H1 (cell line): Measurements from ENCODE around the gene CMTM1. TPM values are rescaled to one million over a fixed set of nuclear protein-coding genes. Genes with fewer than 3 reads are reported as not detected.

Experiments
- CTCF ChIA-PET: fragments of 300-600 bp; sonication (Branson Sonifier 250); formaldehyde crosslinking; loops from one replicate; lab custom pipeline; 2021; ENCODE audit not compliant: partially characterized antibody; lab: Charles Lee
- POLR2A ChIA-PET: fragments of 300-600 bp; sonication (Branson Sonifier 250); formaldehyde crosslinking; loops from one replicate; lab custom pipeline; 2021; ENCODE audit warnings: inconsistent platforms; ENCODE audit not compliant: partially characterized antibody; lab: Charles Lee
- DNase-seq, 2 experiments: peaks; one replicate each; pipeline versions ENCODE4 v3.0.0 to v3.0.0-alpha.2; 2010 to 2022; ENCODE audit warnings: low spot score in 2 of 2, low read depth in 1 of 2, mixed read lengths in 1 of 2
- FAIRE-seq: peaks from 2 replicates; lab custom pipeline; 2011; peaks lifted over from hg19 to GRCh38; lab: Jason Lieb, UNC
- H2AFZ ChIP-seq: 2 replicates; pipeline ENCODE4 v1.8.1; 2012; ENCODE audit warnings: low read length, inconsistent platforms
- H2AK5ac ChIP-seq: 2 replicates; pipeline ENCODE4 v1.6.1; 2013; ENCODE audit warnings: low read depth, low read length
- H2BK120ac ChIP-seq: replicated peaks from 2 replicates; pipeline ENCODE3; 2013; ENCODE audit warnings: low read depth, low read length, inconsistent platforms
- H2BK12ac ChIP-seq: 2 replicates; pipeline ENCODE4 v1.6.1; 2013; ENCODE audit warnings: low read depth, low read length
- H2BK15ac ChIP-seq: 2 replicates; pipeline ENCODE4 v1.6.1; 2013; ENCODE audit warnings: low read length
- H2BK20ac ChIP-seq: 2 replicates; pipeline ENCODE4 v1.6.1; 2013; ENCODE audit warnings: low read length
- H2BK5ac ChIP-seq: 2 replicates; pipeline ENCODE4 v1.6.1; 2013; ENCODE audit warnings: low read depth, low read length
- H3K14ac ChIP-seq: 2 replicates; pipeline ENCODE4 v1.6.1; 2013; ENCODE audit warnings: inconsistent platforms; ENCODE audit not compliant: insufficient read length
- H3K18ac ChIP-seq: 2 replicates; pipeline ENCODE4 v1.6.1; 2013; ENCODE audit warnings: low read length; ENCODE audit errors: extremely low read depth
- H3K23ac ChIP-seq: 2 replicates; pipeline ENCODE4 v1.6.1; 2013; ENCODE audit warnings: inconsistent platforms; ENCODE audit not compliant: insufficient read length
- H3K23me2 ChIP-seq: 2 replicates; pipeline ENCODE4 v1.6.1; 2013; ENCODE audit warnings: low read depth, low read length
- H3K27ac ChIP-seq: 2 replicates; pipeline ENCODE4 v1.6.1; 2011; ENCODE audit warnings: low read depth, low read length, inconsistent platforms
- H3K27me3 ChIP-seq, 4 experiments: replicated peaks in 1 of 4; 1 replicate in 1 of 4; 2 replicates in 3 of 4; pipeline versions ENCODE4 v1.6.1 to v1.8.1; 2011 to 2013; ENCODE audit warnings: low read length in 3 of 4, mild to moderate bottlenecking in 3 of 4, inconsistent platforms in 2 of 4, mixed read lengths in 2 of 4, moderate library complexity in 1 of 4; ENCODE audit not compliant: control insufficient read depth in 3 of 4, insufficient read depth in 3 of 4; ENCODE audit errors: extremely low read depth in 1 of 4
- H3K36me3 ChIP-seq, 4 experiments: 2 replicates each; pipeline versions ENCODE4 v1.6.1 to v1.8.1; 2011 to 2013; ENCODE audit warnings: mild to moderate bottlenecking in 4 of 4, low read length in 3 of 4, moderate library complexity in 2 of 4, control low read depth in 1 of 4, inconsistent platforms in 1 of 4; ENCODE audit not compliant: insufficient read depth in 4 of 4, control insufficient read depth in 2 of 4
- H3K4ac ChIP-seq: replicated peaks from 2 replicates; pipeline ENCODE3; 2013; ENCODE audit warnings: low read length, low read depth, mixed read lengths, inconsistent platforms; ENCODE audit not compliant: insufficient read length
- H3K4me1 ChIP-seq, 4 experiments: replicated peaks in 1 of 4; 1 replicate in 1 of 4; 2 replicates in 3 of 4; pipeline versions ENCODE4 v1.6.1 to v1.8.1; 2011 to 2013; ENCODE audit warnings: low read length in 3 of 4, inconsistent platforms in 2 of 4, mixed read lengths in 1 of 4; ENCODE audit not compliant: insufficient read depth in 4 of 4, control insufficient read depth in 3 of 4
- H3K4me2 ChIP-seq, 2 experiments: 2 replicates each; pipeline versions ENCODE4 v1.6.1 to v1.8.1; 2011 to 2013; ENCODE audit warnings: low read depth in 2 of 2, low read length in 2 of 2, control low read depth in 1 of 2, inconsistent platforms in 1 of 2, mild to moderate bottlenecking in 1 of 2; ENCODE audit not compliant: insufficient read depth in 1 of 2
- H3K4me3 ChIP-seq, 4 experiments: fragments of 200-600, 300-600 bp in 1 of 4; sonication (generic), shearing (Covaris generic), sonication (Bioruptor Twin) in 1 of 4; 2 replicates each; pipeline versions ENCODE4 v1.5.1 to v1.8.1; 2011 to 2016; ENCODE audit warnings: low read length in 4 of 4, low read depth in 3 of 4, control low read depth in 2 of 4, inconsistent platforms in 2 of 4, mild to moderate bottlenecking in 2 of 4, mixed read lengths in 1 of 4, moderate library complexity in 1 of 4; ENCODE audit not compliant: insufficient read depth in 2 of 4; ENCODE audit errors: extremely low read depth in 1 of 4
- H3K56ac ChIP-seq: replicated peaks from 2 replicates; pipeline ENCODE3; 2013; ENCODE audit warnings: low read depth, mild to moderate bottlenecking, mixed read lengths, low read length, inconsistent platforms; ENCODE audit not compliant: insufficient read length
- H3K79me1 ChIP-seq: 2 replicates; pipeline ENCODE4 v1.6.1; 2013; ENCODE audit warnings: low read depth, low read length, control low read depth
- H3K79me2 ChIP-seq, 2 experiments: 2 replicates each; pipeline versions ENCODE4 v1.6.1 to v1.8.1; 2012 to 2013; ENCODE audit warnings: low read length in 2 of 2, mild to moderate bottlenecking in 2 of 2, inconsistent platforms in 1 of 2; ENCODE audit not compliant: insufficient read depth in 2 of 2, control insufficient read depth in 1 of 2
- H3K9ac ChIP-seq, 4 experiments: replicated peaks in 1 of 4; 1 replicate in 1 of 4; 2 replicates in 3 of 4; pipeline versions ENCODE4 v1.6.1 to v1.8.1; 2011 to 2013; ENCODE audit warnings: low read depth in 3 of 4, low read length in 3 of 4, control low read depth in 2 of 4, mild to moderate bottlenecking in 2 of 4, moderate library complexity in 2 of 4, inconsistent platforms in 1 of 4; ENCODE audit errors: extremely low read depth in 1 of 4
- H3K9me3 ChIP-seq, 2 experiments: 2 replicates each; pipeline versions ENCODE4 v1.6.1 to v1.8.1; 2012 to 2013; ENCODE audit warnings: mild to moderate bottlenecking in 2 of 2, moderate library complexity in 2 of 2, control low read depth in 1 of 2, inconsistent platforms in 1 of 2, low read depth in 1 of 2, low read length in 1 of 2, mixed read lengths in 1 of 2; ENCODE audit not compliant: insufficient read depth in 2 of 2
- H4K20me1 ChIP-seq, 2 experiments: replicated peaks in 1 of 2; 2 replicates each; pipeline versions ENCODE3 to v1.8.1; 2011 to 2013; ENCODE audit warnings: inconsistent platforms in 2 of 2, low read length in 2 of 2, mild to moderate bottlenecking in 1 of 2; ENCODE audit not compliant: insufficient read depth in 2 of 2, control insufficient read depth in 1 of 2
- H4K5ac ChIP-seq: 2 replicates; pipeline ENCODE4 v1.6.1; 2013; ENCODE audit warnings: low read length, low read depth, mixed read lengths, inconsistent platforms; ENCODE audit not compliant: insufficient read length
- H4K8ac ChIP-seq: 2 replicates; pipeline ENCODE4 v1.8.0; 2013; ENCODE audit warnings: mild to moderate bottlenecking, moderate library complexity, low read length, inconsistent platforms; ENCODE audit not compliant: insufficient read depth; ENCODE audit errors: extremely low read depth
- H4K91ac ChIP-seq: replicated peaks from 2 replicates; pipeline ENCODE3; 2013; ENCODE audit warnings: low read length, mixed read lengths, inconsistent platforms; ENCODE audit not compliant: insufficient read length
- CEBPB ChIP-seq: IDR thresholded peaks from 2 replicates; pipeline ENCODE4 v1.6.1; 2012; ENCODE audit warnings: low read depth, low read length
- GTF2F1 ChIP-seq: IDR thresholded peaks from 2 replicates; pipeline ENCODE4 v1.6.1; 2012; ENCODE audit warnings: low read depth, low read length, improper control_type of control experiment, borderline replicate concordance
- NRF1 ChIP-seq: IDR thresholded peaks from 2 replicates; pipeline ENCODE4 v1.6.1; 2011; ENCODE audit warnings: mild to moderate bottlenecking, low read depth, low read length, improper control_type of control experiment
- PHF8 ChIP-seq: fragments of 200-600 bp; sonication (generic); conservative IDR thresholded peaks from 2 replicates; pipeline ENCODE4 v1.7.1; 2012; ENCODE audit warnings: low read depth, mild to moderate bottlenecking, inconsistent platforms, low read length, moderate library complexity
- RNF2 ChIP-seq: fragments of 200-900, 300-1000 bp; sonication (generic); IDR thresholded peaks from 2 replicates; pipeline ENCODE4 v1.7.1; 2016; ENCODE audit warnings: borderline replicate concordance, low read depth, mild to moderate bottlenecking, antibody characterized with exemption, low read length; ENCODE audit not compliant: poor library complexity, severe bottlenecking; ENCODE audit errors: missing control alignments
- SIX5 ChIP-seq: IDR thresholded peaks from 2 replicates; pipeline ENCODE4 v1.6.1; 2011; ENCODE audit warnings: mild to moderate bottlenecking, low read depth, low read length
- SP4 ChIP-seq: IDR thresholded peaks from 2 replicates; pipeline ENCODE4 v1.6.1; 2012; ENCODE audit warnings: low read length, inconsistent platforms
- ZNF274 ChIP-seq: IDR thresholded peaks from 2 replicates; pipeline ENCODE4 v1.7.0; 2012; ENCODE audit warnings: low read length, borderline replicate concordance; ENCODE audit errors: extremely low read depth
- WGBS, 2 experiments: shearing (Covaris generic) in 1 of 2; methylation state at CpG; one replicate each; pipeline versions ENCODE4 v1.1.6 to v1.1.7; 2013 to 2015; ENCODE audit warnings: low lambda C conversion rate in 2 of 2, mixed read lengths in 2 of 2, inconsistent platforms in 1 of 2, low coverage in 1 of 2, missing lambda C conversion rate in 1 of 2; ENCODE audit not compliant: insufficient replicate concordance in 2 of 2, insufficient coverage in 1 of 2, insufficient read length in 1 of 2; ENCODE audit errors: extremely low coverage in 1 of 2, missing lambda C conversion rate in 1 of 2; 5-methylcytosine and 5-hydroxymethylcytosine counted together
- polyA plus RNA-seq, 7 experiments: library from polyadenylated mRNA; depleted of rRNA in 3 of 7; stranded (reverse) in 5 of 7; unstranded in 2 of 7; fragments of >200 nt in 5 of 7; fragments of 200-250 nt in 2 of 7; gene quantifications; 1 replicate in 5 of 7; 2 replicates in 1 of 7; 4 replicates in 1 of 7; pipeline versions ENCODE4 v1.2.1 to v1.2.3, GENCODE V29; 2011 to 2013; ENCODE audit warnings: missing spikeins in 2 of 7, mixed read lengths in 2 of 7
- total RNA-seq: library from RNA; stranded (reverse); fragmentation: NEBNext Ultra II Directional; extraction: Animal tissue kit (Norgen Biotek cat#: 25700); gene quantifications from 2 replicates; pipeline ENCODE4 v1.2.1, GENCODE V29; 2021
- TF ChIP-seq, protein P1 (sequence below): IDR thresholded peaks from 2 replicates; pipeline ENCODE4 v1.6.1; 2012; ENCODE audit warnings: inconsistent platforms
- TF ChIP-seq, protein P2 (sequence below): IDR thresholded peaks from 2 replicates; pipeline ENCODE4 v1.6.1; 2012; ENCODE audit warnings: low read length, inconsistent platforms

CMTM1 gene
- total and polyA plus RNA-seq, 2 of the 8 experiments (the other 6 are each of a cell fraction or from before 2014, with no cell fraction given), result 1.2 to 2.0 TPM

DNA sequence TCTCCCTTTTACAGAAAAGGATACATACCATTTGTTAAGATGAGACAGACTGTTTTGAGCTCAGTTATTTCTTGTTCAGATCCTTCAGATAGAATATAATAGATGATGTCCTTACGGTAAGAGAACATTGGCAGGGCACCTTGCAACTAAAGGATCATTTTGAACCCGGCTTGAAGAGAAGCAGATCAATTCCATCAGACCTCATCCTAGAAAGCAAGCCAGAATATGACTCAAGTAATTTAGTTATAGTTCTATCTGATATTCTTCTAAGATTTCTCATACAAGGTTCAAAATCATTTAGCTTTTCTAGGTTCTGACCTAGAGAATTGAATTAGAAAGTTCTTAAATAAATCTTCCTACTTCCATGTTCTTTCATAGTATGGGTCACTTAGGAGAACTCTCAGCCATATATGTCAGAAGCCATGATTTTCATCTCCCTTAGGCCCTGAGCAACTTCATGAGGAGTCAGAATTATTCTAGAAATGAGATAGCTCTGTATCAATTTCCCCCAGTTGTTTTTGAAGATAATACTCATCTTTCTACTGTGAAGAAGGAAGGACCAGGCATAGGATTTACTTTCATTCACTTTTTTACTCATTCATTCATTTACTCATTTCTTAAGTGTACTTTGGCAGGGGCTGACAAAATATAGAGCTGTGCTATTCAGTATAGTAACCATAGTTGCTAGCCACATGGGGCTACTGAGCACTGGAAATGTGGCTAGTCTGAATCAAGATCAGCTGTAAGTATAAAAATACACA is 2.5 kb upstream of the CMTM1 start:
- DNase-seq (no peak), FAIRE-seq (no peak)
- Histone ChIP-seq H3K79me2 (no peaks in the 10 kb centered on the region), H2BK20ac (no peak overlapping the region), H3K23ac (no peak overlapping the region), H3K4ac (no peak overlapping the region), H3K14ac (no peak overlapping the region), H2BK12ac (no peak overlapping the region), H4K8ac (no peak overlapping the region), H3K4me1 (no peaks in the 10 kb centered on the region), H3K79me1 (no peaks in the 10 kb centered on the region), H3K23me2 (no peaks in the 10 kb centered on the region), H3K27ac (no peak overlapping the region), H2BK120ac (no peak overlapping the region), H3K9ac (no peak overlapping the region), H3K56ac (no peak overlapping the region), H3K4me2 (no peak overlapping the region), H3K4me3 (no peak overlapping the region), H2BK5ac (no peak overlapping the region), H2AFZ (no peak overlapping the region), H2AK5ac (no peak overlapping the region), H2BK15ac (no peak overlapping the region), H3K18ac (no peak overlapping the region), H4K91ac (no peak overlapping the region), H3K36me3 (peaks cover 0 to 5% (median 0%) of the 10 kb centered on the region in 4 experiments; a peak in 3 of 8 replicates), H3K9me3 (no peaks in the 10 kb centered on the region), H4K5ac (no peak overlapping the region), H4K20me1 (peaks cover 0 to 2% of the 10 kb centered on the region in 2 experiments), H3K27me3 (no peaks in the 10 kb centered on the region)
- ChIA-PET POLR2A (interaction anchor here (1.2 to 2.5 kb wide), 2 partner anchors 12 to 13 kb away, joined by 4 to 9 read pairs; partner anchors contain the start of gene TK2), CTCF (interaction anchor here (0.8 to 5.2 kb wide), 14 partner anchors 8 to 157 kb away, joined by 3 to 25 read pairs (median 6); partner anchors contain the start of genes CKLF and CMTM2)
- 98% methylated on average over 2 of the region's 2 CpGs; no CpG with 5 or more reads in 1 of the 2 experiments for WGBS, 2 experiments
- TF ChIP-seq RNF2, result no peak
- TF ChIP-seq PHF8, result no peak
- TF ChIP-seq, protein P1, sequence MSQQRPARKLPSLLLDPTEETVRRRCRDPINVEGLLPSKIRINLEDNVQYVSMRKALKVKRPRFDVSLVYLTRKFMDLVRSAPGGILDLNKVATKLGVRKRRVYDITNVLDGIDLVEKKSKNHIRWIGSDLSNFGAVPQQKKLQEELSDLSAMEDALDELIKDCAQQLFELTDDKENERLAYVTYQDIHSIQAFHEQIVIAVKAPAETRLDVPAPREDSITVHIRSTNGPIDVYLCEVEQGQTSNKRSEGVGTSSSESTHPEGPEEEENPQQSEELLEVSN, result no peak
- TF ChIP-seq SIX5, result no peak
- no peak for TF ChIP-seq CEBPB
- no peak for TF ChIP-seq ZNF274
- no peak for TF ChIP-seq GTF2F1
- TF ChIP-seq, protein P2, sequence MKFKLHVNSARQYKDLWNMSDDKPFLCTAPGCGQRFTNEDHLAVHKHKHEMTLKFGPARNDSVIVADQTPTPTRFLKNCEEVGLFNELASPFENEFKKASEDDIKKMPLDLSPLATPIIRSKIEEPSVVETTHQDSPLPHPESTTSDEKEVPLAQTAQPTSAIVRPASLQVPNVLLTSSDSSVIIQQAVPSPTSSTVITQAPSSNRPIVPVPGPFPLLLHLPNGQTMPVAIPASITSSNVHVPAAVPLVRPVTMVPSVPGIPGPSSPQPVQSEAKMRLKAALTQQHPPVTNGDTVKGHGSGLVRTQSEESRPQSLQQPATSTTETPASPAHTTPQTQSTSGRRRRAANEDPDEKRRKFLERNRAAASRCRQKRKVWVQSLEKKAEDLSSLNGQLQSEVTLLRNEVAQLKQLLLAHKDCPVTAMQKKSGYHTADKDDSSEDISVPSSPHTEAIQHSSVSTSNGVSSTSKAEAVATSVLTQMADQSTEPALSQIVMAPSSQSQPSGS, result no peak
- TF ChIP-seq NRF1, result no peak
- TF ChIP-seq SP4, result no peak
